ENCODE measurements around the gene FBH1.
"Not testable (repeated sequence)": the region's sequence is repeated elsewhere in the genome, so short reads cannot be mapped to it uniquely, and the experiment has no call there.

FBH1 gene

GRCh38 chr10:5869156-5869555 is 20.9 kb upstream of the FBH1 start:
- DNase-seq (ENCODE audit: low spot score): no peak
- no peak for TF ChIP-seq CTCF (IDR thresholded peaks at IDR 0.05; ENCODE audit: extremely low read depth, missing control alignments)

DNA sequence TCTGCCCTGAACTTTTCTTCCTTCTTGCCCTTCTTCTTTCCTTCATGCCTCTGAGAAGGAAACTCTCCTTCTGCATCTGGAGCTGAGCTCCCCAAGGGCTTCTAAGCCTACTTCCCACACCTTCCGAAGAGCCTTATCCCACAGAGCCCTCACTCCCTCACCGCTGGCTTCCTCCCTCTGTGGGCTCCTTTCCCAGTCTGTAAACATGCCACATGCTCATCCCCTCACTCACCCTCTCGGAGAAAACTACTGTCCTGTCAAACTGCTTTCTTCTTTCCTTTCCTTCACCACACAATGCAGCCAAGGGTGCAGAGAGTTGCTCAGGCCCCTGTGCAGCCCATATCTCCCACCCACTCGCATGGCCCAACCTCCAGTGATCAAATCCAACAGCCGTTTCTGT is 18.4 kb upstream of the FBH1 start:
- DNase-seq (ENCODE audit: low spot score): no peak
- TF ChIP-seq CTCF (IDR thresholded peaks at IDR 0.05; ENCODE audit: extremely low read depth, missing control alignments): no peak

- DNase-seq (ENCODE audit: low spot score): peak; percentile 82
- TF ChIP-seq CTCF (IDR thresholded peaks at IDR 0.05; ENCODE audit: extremely low read depth, missing control alignments): peak; percentile 51
Observed at GRCh38 chr10:5873515-5873995, 16.5 kb upstream of the FBH1 start.

DNA sequence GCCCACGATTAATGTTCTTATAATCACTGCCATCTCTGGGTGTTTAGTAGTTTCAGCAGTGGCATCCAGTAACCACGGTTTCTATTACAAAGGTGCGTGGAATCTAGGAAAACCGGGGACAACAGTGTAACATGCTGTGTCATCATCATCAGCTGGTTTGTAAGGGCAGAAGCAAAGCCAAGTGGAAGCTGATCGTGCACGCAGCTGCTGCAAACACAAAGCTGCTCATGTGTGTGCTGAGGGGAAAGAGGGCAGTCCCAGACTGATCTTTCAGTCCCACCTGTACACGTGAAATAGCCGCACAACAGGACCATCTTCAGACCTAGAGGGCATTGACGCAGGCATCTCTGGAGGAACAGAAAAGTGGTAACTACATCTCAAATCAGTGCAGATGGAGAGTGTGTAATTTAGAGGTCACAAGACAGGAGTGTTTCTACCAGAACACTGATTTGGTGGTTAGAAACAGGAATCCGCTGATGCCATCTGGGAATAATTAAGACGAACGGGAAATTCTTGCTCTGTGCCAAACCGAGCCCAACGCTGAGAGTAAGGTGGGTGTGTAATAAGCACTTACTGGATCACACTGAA is 13.8 kb upstream of the FBH1 start:
- no peak for TF ChIP-seq CTCF (IDR thresholded peaks at IDR 0.05; ENCODE audit: extremely low read depth, missing control alignments)
- no peak for DNase-seq (ENCODE audit: low spot score)

GRCh38 chr10:5877041-5877440 is 13.0 kb upstream of the FBH1 start:
- not testable (repeated sequence) for DNase-seq (ENCODE audit: low spot score)

- TF ChIP-seq CTCF (IDR thresholded peaks at IDR 0.05; ENCODE audit: extremely low read depth, missing control alignments): no peak
- no peak for DNase-seq (ENCODE audit: low spot score)
Observed at GRCh38 chr10:5882961-5883360, 7.1 kb upstream of the FBH1 start.

DNA sequence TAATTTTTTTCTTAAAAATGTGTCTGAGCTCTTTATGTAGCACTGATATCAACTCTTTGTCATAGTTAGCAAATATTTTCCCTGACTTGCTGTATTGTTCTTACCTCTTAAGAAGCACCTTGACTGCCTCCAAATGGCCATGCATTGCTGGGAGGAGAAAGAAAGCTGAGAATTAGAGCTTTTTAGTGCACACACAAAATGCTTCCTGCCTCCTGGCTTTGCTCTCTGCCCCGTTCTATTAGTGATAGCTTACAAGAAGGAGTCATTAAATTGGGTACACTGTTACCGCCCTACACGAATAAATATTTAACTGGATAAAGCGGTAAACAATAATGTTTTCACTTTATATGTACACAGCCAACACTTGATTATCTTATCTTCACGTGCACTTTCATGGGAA is 4.4 kb upstream of the FBH1 start:
- DNase-seq (ENCODE audit: low spot score): no peak
- no peak for TF ChIP-seq CTCF (IDR thresholded peaks at IDR 0.05; ENCODE audit: extremely low read depth, missing control alignments)

DNA sequence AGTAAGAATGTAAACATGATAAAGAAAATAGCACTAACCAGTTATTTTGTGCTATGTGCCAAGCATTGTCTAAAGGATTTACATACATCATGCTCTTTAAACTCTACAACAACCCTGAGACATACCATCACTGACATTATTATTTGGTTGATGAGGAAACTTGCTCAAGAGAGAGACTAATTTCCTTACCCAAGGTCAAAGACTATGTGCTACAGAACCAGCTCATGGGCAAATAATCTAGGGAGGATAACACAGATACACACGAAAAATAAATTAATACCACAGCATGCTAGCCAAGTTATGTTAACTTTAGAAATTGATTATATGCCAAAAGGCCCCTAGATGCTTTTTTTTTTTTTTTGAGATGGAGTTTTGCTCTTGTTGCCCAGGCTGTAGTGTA is 3.0 kb upstream of the FBH1 start:
- TF ChIP-seq CTCF (IDR thresholded peaks at IDR 0.05; ENCODE audit: extremely low read depth, missing control alignments): no peak
- no peak for DNase-seq (ENCODE audit: low spot score)

Data from GM20000 (cell line).